HG03066 (cell line): ENCODE results near the gene SLC5A11.
"Not testable (repeated sequence)": the region's sequence is repeated elsewhere in the genome, so short reads cannot be mapped to it uniquely, and the experiment has no call there.

ENCODE experiments used
- ATAC-seq: cut with Tn5 transposase; IDR thresholded peaks from one replicate; pipeline ENCODE4 v1.9.1; 2021; ENCODE audit warnings: low read depth; ENCODE audit not compliant: unreplicated experiment

Gene SLC5A11

DNA sequence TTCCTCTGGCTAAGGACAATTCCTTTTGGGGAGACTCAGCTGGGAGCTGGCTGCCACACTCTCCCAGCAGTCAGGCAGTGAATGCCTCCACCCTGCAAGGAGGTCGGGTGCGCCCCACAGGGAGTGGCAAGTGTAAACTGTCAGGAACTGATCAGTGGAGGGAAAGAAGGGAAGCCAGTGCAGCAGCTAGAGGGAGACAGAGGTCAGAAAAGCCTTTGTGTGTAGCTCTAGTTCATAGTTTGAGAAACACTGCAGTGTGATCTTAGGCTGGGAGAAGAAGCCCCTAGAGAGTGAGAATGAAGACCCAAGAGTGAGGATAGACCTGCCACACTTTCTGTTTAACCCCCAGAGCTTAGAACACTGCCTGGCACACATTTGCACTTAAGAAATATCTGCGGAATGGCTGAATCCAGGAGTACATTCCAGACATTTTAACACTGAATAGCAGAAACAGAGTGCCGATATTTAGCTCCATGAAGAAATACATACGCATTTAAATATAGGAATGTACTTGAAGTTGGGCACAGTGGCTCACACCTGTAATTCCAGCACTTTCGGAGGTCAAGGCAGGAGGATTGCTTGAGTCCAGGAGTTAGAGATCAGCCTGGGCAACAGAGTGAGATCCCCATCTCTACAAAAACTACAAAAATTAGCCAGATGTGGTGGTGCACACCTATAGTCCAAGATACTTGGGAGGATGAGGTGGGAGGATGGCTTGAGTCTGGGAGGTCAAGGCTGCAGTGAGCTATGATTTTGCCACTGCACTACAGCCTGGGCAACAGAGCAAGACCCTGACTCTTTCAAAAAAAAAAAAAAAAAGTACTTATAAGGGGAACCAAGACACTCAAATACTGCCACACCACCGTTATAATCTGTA, 11.1 kb upstream of the SLC5A11 start:
- no peak for ATAC-seq

DNA sequence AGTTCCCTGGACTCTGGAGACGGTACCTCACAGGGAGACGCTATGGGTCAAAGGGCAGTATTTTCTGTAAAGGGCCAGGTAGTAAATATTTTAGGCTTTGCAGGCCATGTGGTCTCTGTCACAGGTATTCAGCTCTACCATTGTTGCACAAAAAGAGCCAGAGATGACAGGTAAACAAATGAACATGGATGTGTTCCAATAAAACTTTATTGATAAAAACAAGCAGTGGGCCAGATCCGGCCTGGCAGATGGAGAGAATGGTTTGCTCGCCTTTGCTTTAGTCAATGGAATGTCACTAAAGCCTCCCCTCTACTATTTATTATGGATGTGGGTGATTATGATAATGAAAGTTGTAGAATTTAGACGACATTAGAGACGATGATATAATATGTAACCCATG, 8.9 kb upstream of the SLC5A11 start:
- no peak for ATAC-seq

DNA sequence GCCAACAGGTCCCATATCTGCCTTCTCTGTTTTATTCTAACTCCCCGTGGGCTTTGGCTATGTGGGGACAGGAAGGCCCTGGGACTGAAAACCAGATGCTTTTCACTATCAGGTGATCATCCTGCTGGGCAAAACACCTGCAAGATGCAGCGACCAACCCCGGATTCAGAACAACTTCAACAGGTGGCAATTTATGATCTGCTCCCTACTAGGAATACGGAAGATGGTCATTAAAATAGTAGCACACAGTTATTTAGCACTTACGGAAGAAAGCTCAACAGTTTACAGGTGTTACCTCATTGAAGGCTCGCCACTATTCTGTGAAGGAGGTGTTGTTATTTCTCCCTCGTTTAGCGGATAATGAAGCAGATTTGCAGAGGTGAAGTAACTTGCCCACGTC, 7.8 kb upstream of the SLC5A11 start:
- ATAC-seq = no peak

DNA sequence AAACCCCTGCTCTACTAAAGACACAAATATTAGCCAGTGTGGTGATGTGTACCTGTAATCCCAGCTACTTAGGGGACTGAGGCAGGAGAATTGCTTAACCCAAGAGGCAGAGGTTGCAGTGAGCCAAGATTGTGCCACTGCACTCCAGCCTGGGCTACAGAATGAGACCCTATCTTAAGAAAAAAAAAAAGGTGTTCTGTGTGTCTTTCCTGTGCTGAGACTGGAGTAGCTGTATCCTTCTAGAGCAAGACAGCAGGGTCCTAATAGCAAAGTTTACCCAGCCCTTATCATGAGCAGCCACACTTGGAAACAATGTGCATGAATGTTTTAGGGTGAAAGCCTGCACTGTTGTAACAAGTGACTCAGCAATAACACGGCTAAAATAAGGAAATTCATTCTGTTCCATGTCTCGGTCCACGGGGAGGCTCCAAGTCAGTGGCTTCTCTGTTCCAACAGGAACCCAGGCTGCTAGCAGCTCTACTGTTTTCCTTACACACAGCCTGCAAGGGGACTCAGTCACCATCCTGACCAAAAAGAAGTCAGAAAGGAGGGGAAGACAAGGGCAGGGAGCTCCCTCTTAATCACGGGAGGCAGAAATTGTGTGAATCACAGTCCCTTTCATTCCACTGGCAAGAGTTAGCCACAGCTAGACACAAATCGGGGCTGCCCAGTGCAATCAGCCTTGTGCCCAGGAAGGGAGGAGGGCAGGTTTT, 7.1 kb upstream of the SLC5A11 start:
- no peak for ATAC-seq

DNA sequence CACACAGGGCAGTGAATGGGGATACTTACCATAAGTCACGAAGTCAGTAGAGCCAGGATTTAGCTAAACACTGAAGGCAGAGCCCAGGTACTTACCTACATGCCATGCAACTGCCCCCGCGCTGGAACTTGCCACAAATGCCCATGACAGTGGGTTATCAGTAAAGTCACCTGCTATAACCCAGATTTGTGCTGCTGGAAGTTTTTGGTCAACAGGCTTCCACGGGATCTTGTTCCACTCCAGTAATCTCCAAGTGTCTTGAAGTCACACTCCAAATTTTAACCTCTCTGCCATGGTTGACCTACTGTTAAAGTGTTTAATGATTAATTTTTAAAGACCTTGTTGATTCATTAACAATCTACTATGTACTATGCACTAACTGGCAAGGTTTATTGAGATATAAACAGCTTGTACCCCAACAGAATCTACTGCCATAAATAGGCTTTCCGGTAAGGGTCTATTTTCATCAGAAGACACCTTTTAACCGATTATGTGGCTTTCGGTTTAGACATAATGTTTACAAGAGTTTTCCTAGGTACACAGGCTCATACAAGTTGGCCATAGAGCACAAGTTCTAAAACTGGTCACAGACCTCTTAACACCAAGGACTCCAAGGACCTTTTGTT, 6.3 kb upstream of the SLC5A11 start:
- no peak for ATAC-seq

DNA sequence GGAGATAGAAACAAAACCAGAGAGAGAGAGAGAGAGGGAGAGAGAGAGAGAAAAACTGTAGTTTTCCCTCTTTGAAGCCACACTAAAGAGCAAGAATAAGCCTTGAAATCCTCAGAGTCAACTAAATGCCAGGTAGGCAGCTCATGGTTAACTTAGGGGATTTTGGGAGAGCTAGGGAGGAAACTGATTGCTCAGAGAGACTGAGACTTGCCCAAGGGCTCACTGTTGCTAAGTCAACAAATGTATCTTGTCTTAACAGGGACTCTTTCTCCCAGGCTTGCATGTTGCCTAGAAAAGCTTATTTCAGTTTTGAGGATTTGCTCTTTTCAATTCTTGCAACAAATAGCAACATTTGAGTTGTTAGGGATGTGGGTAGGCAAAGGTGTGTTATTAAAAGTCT, 4.5 kb upstream of the SLC5A11 start:
- no peak for ATAC-seq

DNA sequence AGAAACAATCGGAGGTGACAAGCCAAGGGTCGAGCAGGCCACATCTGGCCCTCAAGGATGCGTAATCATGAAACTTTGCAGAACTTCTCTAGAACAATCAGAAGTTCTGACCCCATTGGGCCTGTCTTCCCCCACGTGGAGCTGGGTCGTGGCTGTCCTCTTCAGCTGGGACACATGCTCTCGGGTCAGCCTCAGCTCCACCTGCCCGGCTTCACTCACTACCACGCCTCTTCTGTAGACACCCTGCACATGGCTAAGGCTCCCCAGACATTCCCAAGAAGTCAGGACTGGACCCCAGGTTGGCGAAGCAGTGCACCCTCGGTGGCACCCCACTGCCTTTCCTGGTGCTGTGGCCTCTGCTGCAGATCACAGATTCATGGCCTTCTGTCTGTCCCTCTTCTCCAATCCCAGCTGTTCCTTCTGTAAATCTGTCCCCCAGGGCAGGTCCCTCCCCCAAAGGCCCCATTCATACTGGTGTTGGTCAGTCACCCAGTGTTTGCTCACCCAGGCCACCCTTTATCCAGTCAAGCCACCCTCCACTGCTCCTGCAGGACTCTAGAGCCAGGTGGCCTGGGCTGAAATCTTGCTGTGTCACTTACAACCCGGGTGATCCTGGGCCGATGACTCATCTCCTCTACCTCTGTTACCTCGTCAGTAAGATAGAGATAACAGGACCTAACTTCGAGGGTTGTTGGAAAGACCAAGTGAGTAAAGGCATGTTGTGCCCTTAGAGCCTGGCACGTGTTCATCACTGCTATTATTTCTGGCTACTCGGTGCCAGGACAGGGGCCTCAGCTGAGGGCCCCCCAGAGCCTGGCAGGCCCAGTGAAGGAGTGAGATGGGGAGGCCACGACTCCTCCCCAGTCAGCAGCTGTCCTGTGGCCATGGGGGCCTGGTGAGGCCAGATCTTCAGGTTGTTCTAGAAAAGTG, 1.4 kb upstream of the SLC5A11 start:
- ATAC-seq = no peak

DNA sequence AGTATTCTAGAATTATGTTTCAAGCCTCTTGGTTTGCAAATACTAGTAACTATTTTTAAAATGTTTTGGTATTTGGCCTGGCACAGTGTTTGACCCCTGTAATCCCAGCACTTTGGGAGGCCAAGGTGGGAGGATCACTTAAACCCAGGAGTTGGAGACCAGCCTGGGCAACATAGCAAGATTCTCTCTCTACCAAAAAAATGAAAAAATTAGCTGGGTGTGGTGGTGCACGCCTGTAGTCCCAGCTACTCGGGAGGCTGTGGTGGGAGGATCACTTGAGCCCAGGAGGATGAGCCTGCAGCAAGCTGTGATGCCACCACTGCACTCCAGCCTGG, 765 bp upstream of the SLC5A11 start:
- ATAC-seq = not testable (repeated sequence)

DNA sequence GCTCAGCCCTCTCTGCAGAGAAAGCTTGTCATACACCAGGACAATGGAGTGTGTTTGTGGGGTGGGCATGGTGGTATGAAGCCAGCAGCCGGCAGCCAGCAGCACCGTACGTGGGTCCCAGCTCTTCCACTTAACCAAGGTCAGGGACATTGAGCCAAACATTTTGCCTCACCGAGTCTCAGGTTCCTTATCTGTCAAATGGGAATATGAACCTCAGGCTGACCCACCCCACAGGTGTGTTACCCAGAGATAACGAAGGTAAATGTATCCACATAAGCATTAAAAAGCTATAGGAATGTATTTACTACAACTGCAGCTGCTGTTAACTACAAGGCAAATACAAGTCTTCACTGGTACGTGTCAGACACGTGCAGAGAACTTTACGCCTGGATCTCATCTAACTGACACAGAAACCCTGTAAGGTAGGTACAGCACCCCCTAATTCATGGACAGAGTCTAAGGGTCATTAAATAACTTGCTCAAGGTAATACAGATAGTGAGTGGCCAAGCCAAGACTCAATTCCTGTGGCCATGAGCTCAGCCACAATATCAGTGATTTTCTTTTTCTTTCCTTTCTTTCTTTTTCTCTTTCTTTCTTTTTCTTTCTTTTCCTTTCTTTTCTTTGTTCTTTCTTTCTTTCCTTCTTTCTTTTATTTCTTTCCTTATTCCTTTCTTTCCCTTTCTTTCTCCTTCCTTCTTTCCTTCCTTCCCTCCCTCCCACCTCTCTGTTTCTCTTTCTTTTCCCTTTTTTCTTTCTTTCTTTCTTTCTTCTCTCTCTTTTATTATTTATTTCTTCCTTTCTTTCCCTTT, 990 bp downstream of the SLC5A11 start:
- no peak for ATAC-seq

DNA sequence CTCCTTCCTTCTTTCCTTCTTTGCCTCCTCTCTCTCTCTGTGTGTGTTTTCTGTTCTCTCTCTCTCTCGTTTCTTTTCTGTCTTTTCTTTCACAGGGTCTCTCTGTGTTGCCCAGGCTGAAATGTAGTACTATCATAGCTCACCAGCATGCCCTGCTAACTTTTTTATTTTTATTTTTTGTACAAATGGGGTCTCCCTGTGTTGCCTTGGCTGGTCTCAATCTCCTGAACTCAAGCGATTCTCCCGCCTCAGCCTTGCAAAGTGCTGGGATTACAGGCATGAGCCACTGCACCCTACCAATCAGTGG, 1.5 kb downstream of the SLC5A11 start:
- no peak for ATAC-seq

DNA sequence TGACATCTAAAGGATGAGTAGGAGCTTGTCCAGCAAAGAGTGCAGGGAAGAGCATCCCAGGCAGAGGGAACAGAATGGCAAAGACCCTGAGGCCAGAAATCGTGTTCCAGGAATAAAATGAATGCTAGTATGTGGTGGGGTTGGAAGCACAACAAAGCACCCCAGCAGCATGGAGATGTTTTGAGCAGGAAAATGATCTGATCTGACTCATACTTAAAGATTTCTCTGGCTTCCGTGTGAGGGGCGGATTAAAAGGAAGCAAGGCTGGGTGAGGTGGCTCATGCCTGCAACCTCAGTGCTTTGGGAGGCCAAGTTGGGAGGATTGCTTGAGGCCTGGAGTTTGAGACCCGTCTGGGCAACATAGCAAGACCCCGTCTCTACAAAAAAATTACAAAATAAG, 2.3 kb downstream of the SLC5A11 start:
- ATAC-seq = no peak

DNA sequence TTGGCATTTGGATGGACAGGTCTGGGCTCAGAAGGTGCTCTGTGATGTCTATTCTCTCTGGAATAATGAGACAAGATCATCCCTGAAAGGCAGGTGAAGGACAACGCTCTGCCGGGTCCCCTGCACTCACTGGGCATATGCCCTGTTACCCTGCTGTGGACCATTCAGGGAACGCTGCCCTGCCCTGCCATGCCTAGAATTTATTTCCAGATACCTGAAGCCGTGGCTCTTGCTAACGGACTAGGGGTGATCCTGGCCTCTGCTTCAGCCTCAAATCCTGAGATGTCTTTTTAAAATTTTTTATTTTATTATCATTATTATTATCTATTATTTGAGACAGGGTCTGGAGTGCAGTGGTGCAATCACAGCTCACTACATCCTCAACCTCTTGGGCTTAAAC, 3.9 kb downstream of the SLC5A11 start:
- no peak for ATAC-seq

DNA sequence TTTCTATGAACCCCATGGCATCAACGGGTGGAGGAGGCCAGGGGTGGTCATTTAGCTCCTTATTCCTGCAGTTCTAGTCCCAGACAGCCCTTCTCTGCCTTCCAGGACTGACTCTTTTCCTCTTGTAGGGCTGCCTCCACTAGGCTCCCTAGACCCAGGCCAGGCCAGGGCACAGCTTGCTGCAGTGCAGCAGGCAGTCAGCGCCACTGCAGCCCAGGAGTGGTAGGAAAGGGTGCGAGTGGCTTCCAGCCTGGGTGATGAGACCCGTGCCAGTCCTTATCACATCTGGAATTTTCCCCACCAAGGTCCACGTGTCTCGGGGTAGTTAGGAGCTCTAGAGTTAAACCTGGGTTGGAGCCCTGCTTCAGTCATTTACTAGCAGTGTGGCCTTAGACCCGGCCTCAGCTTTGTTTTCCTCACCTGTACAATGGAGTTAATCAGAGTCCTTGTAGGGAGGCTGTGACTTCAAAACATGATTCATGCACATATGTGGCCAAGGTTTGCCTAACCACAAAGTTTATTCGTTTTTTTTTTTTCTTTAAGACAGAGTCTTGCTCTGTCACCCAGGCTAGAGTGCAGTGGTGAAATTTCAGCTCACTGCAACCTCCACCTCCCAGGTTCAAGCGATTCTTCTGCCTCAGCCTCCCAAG, 4.7 kb downstream of the SLC5A11 start:
- no peak for ATAC-seq

DNA sequence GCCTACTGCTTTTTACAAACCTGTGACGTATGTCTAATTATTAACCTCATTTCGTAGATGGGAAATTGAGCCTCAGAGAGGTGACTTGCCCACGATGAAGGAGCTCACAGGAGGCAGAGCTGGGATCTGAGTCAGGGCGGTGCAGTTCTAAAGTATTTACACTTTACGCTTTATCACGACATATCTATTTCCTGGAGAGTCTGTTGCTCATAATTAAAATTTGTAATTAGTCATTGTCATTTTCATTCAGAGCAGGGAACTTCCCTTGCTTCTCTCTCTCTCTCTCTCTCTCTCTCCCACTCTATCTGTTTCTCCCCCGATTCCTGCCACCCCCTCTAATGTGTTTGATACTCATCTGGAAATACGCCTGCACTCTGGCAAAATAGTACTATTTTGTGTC, 5.9 kb downstream of the SLC5A11 start:
- no peak for ATAC-seq

DNA sequence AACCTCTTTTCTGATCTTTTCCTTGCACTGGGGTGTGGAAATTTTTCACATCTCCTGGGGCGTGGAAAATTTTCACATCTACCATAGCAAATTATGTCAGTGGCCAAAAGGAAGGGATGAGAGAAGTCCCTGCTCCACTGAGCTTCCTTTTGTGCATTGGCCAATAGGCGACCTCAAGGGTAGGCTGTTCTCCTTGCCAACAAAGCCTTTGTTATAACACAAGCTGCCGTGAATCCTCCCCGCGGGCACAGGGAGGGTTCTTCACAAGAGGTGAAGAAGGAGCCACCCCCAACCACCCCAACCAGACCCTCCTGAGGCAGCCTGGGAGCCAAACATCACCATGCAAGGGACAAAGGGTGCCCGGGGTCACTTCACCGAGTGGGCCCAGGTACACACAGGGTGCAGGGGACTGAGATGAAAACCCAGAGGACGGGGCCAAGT, 6.5 kb downstream of the SLC5A11 start:
- ATAC-seq = no peak

DNA sequence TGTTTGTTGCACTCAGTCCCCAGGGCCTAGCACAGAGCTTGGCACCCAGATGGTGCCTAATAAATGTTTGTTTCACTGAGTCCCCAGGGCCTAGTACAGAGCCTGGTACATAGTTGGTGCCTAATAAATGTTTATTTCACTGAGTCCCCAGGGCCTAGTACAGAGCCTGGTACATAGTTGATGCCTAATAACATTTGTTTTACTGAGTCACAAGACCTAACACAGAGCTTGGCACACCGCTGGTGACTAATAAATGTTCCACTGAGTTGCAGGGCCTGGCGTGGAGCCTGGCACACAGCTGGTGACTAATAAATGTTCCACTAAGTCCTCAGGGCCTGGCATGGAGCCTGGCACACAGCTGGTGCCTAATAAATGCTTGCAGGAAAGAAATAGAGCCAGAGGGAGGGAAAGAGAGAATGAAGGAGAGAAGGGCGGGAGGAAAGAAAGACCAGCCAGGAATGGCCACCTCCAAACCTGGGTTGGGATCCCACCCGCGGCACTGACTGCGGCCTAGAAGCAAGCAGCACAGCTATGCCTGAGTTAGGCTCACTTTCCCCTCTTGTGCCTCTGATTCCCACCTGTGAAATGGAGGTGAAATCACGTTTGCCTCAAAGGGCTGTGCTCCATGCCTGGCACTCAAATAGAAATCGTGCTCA, 7.5 kb downstream of the SLC5A11 start:
- no peak for ATAC-seq

DNA sequence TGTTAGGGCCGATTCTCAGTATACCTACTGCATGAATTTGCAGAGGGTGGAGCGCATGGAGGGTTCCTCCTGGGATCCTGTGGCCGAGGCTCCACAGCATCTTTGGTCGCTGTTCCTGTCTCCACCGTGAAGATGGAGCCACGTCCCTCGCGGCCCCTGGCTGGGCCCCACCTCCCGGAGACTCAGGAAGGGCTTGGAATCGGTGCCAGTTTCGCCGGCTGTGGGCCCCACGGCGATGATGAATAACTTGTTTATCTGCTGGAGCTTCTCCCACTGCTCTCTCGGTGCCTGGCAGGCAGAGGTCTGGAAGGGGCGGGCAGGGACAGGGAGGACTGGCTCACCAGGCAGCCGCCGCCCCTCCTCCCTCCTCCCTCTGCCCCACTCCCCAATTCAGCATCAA, 8.1 kb downstream of the SLC5A11 start:
- ATAC-seq = no peak

DNA sequence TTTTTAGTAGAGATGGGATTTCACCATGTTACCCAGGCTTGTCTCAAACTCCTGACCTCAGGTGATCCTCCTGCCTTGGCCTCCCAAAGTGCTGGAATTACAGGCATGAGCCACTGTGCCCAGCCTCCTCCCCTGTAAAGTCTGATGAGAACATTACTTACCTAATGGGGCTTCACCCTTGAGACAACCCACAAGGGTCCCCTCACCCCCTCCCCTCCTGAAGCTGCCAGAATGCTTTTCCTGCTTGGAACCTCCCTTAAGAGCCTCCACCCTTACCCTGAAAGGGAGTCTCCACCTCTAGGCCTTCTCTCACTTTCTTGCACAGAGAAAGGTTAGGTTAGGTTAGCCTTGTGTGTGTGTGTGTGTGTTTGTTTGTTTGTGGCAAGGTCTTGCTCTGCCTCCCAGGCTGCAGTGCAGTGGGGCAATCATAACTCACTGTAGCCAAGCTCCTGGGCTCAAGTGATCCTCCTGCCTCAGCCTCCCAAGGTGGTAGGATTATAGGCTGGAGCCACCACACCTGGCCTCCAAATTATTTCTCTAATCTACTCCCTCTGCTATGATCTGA, 8.9 kb downstream of the SLC5A11 start:
- ATAC-seq = no peak

DNA sequence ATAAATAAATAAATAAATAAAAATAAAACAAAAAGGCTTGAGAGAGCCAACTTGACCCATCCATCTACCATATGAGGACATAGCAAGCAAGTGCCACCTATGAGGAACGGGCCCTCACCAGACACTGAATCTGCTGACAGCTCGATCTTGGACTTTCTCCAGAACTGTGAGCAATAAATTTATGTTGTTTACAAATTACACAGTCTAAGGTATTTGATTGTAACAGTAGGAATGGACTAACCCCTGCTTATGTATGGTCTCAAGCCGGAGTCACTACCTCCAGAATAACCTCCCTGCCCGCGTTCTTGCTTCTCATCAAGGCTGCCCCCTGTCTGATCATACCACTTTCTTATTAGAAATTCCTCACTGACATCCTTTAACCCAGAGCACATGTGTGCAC, 9.9 kb downstream of the SLC5A11 start:
- no peak for ATAC-seq
